ENCODE data around the gene UNC119.

DNA sequence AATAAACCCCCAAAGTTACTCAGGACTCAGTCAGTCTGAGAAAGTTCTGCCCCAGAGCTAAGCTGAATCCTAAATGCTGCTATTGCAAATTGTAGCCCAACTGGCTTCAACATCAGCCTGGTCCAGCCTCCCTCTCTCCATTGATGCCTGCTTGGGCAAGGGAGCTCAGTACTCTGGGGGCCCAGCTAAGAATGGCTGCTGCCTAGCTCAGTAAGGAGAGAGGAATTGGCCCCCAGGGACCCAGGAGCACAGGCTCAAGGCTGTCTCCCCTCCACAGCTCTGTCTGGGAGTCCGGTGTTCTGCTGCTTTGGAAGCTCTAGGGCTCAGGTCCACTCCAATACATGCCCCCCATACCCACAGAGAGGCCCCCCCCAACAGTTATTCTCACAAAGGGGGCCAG, 1.6 kb downstream of the UNC119 start:
- TF ChIP-seq TARDBP (IDR thresholded peaks at IDR 0.05) (no peak), ELF4 (IDR thresholded peaks at IDR 0.05) (no peak), NFRKB (IDR thresholded peaks at IDR 0.05) (no peak), HDGF (IDR thresholded peaks at IDR 0.05; ENCODE audit: borderline replicate concordance) (no peak), BHLHE40 (IDR thresholded peaks at IDR 0.05; ENCODE audit: borderline replicate concordance) (no peak), FOXA1 (IDR thresholded peaks at IDR 0.05) (no peak), SP1 (IDR thresholded peaks at IDR 0.05) (no peak), FOXM1 (IDR thresholded peaks at IDR 0.05; ENCODE audit: borderline replicate concordance) (no peak), FOXK2 (IDR thresholded peaks at IDR 0.05) (no peak), ZNF384 (IDR thresholded peaks at IDR 0.05) (no peak), ARNT (IDR thresholded peaks at IDR 0.05) (no peak), SUZ12 (IDR thresholded peaks at IDR 0.05) (no peak)
- TF ChIP-seq, protein P1, sequence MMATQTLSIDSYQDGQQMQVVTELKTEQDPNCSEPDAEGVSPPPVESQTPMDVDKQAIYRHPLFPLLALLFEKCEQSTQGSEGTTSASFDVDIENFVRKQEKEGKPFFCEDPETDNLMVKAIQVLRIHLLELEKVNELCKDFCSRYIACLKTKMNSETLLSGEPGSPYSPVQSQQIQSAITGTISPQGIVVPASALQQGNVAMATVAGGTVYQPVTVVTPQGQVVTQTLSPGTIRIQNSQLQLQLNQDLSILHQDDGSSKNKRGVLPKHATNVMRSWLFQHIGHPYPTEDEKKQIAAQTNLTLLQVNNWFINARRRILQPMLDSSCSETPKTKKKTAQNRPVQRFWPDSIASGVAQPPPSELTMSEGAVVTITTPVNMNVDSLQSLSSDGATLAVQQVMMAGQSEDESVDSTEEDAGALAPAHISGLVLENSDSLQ (IDR thresholded peaks at IDR 0.05), result no peak

Data from HEK293T (cell line).